RWPE2 (cell line): ENCODE results near the gene SUZ12.
"Not testable (repeated sequence)": the region's sequence is repeated elsewhere in the genome, so short reads cannot be mapped to it uniquely, and the experiment has no call there.

Source experiments
- ATAC-seq: fragments of 200-7000 bp; cut with Tn5 transposase; 3 replicates; pipeline ENCODE4 v1.9.1; 2021; ENCODE audit warnings: low read depth
- DNase-seq: peaks from one replicate; pipeline ENCODE4 v3.0.0-alpha.2; 2020; ENCODE audit warnings: low spot score
- H3K27ac ChIP-seq: fragments of 450-650 bp; 2 replicates; pipeline ENCODE4 v1.5.1; 2017; ENCODE audit warnings: mild to moderate bottlenecking; ENCODE audit not compliant: poor library complexity, severe bottlenecking
- H3K27me3 ChIP-seq: fragments of 250-450 bp; sonication (Bioruptor Pico); 2 replicates; pipeline ENCODE4 v1.5.1; 2021; ENCODE audit warnings: mild to moderate bottlenecking, moderate library complexity; ENCODE audit not compliant: insufficient read depth, poor library complexity, severe bottlenecking
- H3K36me3 ChIP-seq: fragments of 250-450 bp; sonication (Bioruptor Pico); 2 replicates; pipeline ENCODE4 v1.5.1; 2020; ENCODE audit warnings: low read depth, mild to moderate bottlenecking, moderate library complexity
- H3K4me1 ChIP-seq: fragments of 250-450 bp; sonication (Bioruptor Pico); 2 replicates; pipeline ENCODE4 v1.5.1; 2021; ENCODE audit warnings: mild to moderate bottlenecking, moderate library complexity; ENCODE audit not compliant: insufficient read depth, poor library complexity, severe bottlenecking
- H3K4me3 ChIP-seq: fragments of 250-450 bp; sonication (Bioruptor Pico); 2 replicates; pipeline ENCODE4 v1.5.1; 2021; ENCODE audit warnings: mild to moderate bottlenecking, moderate library complexity; ENCODE audit not compliant: severe bottlenecking
- H3K9me3 ChIP-seq: fragments of 250-450 bp; sonication (Bioruptor Pico); 2 replicates; pipeline ENCODE4 v1.5.1; 2021; ENCODE audit warnings: mild to moderate bottlenecking, moderate library complexity; ENCODE audit not compliant: severe bottlenecking
- CTCF ChIP-seq: fragments of 450-650 bp; IDR thresholded peaks from one replicate; pipeline ENCODE4 v1.5.1; 2017; ENCODE audit warnings: mild to moderate bottlenecking, moderate library complexity; ENCODE audit not compliant: poor library complexity, severe bottlenecking

SUZ12 gene

GRCh38 chr17:31917065-31917529 is 19.7 kb upstream of the SUZ12 start:
- Histone ChIP-seq H3K9me3 (no peaks in the 10 kb centered on the region), H3K36me3 (no peaks in the 10 kb centered on the region), H3K27me3 (no peaks in the 10 kb centered on the region), H3K4me3 (no peak overlapping the region), H3K4me1 (no peaks in the 10 kb centered on the region), H3K27ac (no peak overlapping the region)
- TF ChIP-seq CTCF = no peak
- DNase-seq = no peak
- ATAC-seq = no peak

GRCh38 chr17:31917721-31918120 is 19.1 kb upstream of the SUZ12 start:
- not testable (repeated sequence) for ATAC-seq, H3K36me3 ChIP-seq, H3K4me1 ChIP-seq, H3K27ac ChIP-seq, H3K9me3 ChIP-seq, H3K4me3 ChIP-seq, DNase-seq, H3K27me3 ChIP-seq

GRCh38 chr17:31918701-31919128 is 18.1 kb upstream of the SUZ12 start:
- no peak overlapping the region for H3K27ac ChIP-seq
- H3K4me3 ChIP-seq = no peak overlapping the region
- TF ChIP-seq CTCF = no peak
- no peaks in the 10 kb centered on the region for H3K9me3 ChIP-seq
- H3K36me3 ChIP-seq = no peaks in the 10 kb centered on the region
- ATAC-seq (no peak), DNase-seq (no peak)
- no peaks in the 10 kb centered on the region for H3K4me1 ChIP-seq
- no peaks in the 10 kb centered on the region for H3K27me3 ChIP-seq

GRCh38 chr17:31919802-31920525 is 16.8 kb upstream of the SUZ12 start:
- H3K9me3 ChIP-seq = no peaks in the 10 kb centered on the region
- ATAC-seq (no peak), DNase-seq (no peak)
- H3K36me3 ChIP-seq = no peaks in the 10 kb centered on the region
- no peaks in the 10 kb centered on the region for H3K4me1 ChIP-seq
- H3K4me3 ChIP-seq = no peak overlapping the region
- no peak for TF ChIP-seq CTCF
- H3K27ac ChIP-seq = no peak overlapping the region
- H3K27me3 ChIP-seq = no peaks in the 10 kb centered on the region

GRCh38 chr17:31926100-31926729 is 10.6 kb upstream of the SUZ12 start:
- Histone ChIP-seq H3K4me1 (no peaks in the 10 kb centered on the region), H3K27me3 (no peaks in the 10 kb centered on the region), H3K36me3 (no peaks in the 10 kb centered on the region), H3K27ac (no peak overlapping the region), H3K4me3 (no peak overlapping the region), H3K9me3 (no peaks in the 10 kb centered on the region)
- DNase-seq (no peak), ATAC-seq (no peak)
- TF ChIP-seq CTCF = no peak
